ENCODE data around the gene HIBCH.

DNA sequence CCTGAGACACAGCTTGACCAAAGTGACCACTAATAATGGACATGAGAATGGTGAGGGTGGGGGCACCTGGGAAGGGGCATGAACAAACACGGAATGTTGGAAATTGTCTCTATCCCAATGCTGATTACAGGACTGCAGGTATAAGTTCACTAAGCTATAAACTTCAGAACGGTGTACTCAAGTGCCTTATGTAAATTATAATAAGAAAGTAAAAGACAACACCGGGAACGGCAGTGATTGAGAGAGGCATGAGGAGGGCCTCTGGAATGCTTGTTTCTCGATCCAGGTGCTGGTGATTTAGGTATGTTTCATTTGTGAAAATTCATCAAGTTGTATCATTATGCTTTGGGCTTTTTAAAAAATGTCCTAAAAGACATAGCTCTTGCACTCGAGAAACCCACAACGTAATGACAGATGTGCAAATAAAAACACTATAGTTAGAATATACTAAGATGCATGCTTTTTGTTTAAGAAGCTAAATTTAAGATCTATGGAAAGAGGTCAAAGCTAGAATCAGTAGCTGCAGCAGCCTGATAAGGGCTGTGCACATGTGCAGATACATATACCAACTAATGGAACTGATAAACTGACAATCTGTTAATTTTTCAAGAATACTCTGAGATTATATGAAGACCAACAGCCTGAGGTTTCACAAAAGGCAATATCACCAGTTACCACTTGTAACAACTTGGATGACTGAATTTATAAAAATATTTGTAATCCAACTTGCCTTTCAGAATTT is 7.6 kb downstream of the HIBCH start:
- TF ChIP-seq, protein P1, sequence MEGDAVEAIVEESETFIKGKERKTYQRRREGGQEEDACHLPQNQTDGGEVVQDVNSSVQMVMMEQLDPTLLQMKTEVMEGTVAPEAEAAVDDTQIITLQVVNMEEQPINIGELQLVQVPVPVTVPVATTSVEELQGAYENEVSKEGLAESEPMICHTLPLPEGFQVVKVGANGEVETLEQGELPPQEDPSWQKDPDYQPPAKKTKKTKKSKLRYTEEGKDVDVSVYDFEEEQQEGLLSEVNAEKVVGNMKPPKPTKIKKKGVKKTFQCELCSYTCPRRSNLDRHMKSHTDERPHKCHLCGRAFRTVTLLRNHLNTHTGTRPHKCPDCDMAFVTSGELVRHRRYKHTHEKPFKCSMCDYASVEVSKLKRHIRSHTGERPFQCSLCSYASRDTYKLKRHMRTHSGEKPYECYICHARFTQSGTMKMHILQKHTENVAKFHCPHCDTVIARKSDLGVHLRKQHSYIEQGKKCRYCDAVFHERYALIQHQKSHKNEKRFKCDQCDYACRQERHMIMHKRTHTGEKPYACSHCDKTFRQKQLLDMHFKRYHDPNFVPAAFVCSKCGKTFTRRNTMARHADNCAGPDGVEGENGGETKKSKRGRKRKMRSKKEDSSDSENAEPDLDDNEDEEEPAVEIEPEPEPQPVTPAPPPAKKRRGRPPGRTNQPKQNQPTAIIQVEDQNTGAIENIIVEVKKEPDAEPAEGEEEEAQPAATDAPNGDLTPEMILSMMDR (IDR thresholded peaks at IDR 0.05) = no peak
- no peak for TF ChIP-seq POLR2A (IDR thresholded peaks at IDR 0.05)

Measured in testis (tissue), 2 donors.